ENCODE data around the gene LRP5. TPM values are rescaled to one million over a fixed set of nuclear protein-coding genes. Genes with fewer than 3 reads are reported as not detected.

LRP5 gene
- total RNA-seq, 4 donors from 2014 or later, result 19.1 to 86.2 (median 43.9) TPM

DNA sequence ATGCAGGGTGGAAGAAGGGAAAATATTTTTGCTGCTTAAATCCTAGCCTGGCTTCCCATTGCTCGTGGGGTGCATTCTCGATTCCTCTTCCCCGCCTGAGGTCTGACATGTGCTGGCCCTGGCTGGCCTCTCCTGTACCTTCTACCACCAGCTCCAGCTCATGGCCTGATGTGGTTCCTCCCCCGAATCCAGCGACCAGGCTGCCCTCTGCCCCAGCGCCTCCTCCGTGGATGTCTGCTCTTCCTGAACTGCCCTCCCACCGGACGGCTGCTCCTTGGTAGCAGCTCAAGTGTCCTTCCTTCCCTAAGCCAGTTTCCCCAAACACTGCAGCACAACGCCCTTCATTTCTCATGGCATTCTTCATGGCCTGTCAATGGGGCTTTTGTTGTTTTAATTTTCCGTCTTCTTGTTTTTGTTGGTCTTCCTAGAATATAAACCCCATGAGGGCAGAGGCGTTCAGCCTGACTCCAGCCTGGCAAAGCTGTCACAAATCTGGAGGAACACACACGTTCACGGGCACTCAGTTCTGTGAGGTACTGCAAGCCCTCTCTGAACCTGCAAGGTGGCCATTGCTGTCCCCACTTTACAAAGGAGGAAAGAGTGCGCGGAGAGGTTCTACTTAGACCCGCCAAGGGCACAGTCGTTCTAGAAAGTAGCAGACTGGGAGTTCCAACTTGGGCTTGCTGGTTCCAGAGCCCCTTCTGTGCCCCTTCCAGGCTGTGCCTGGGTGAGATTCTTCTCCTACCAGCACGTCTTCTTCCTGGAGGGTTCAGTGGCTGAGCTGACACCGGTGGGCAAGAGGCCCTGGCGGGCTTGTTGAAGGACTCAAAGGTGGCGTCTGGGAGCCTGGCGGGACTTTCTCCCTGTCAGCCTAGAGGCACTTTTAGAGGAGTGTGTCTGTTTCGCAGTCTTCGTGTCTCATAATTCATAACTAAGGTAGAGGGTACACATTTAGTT lies 953 bp upstream of the LRP5 start:
- peaks cover 0 to 4% of the 10 kb centered on the region in 2 donors for H3K4me1 ChIP-seq
- no peak for TF ChIP-seq POLR2A (IDR thresholded peaks at IDR 0.05)
- no peaks in the 10 kb centered on the region for H3K36me3 ChIP-seq
- intact Hi-C loops (cut with DNase I; ENCODE audit: low total_unique reads), result loop anchor here (10.0 kb wide), 1 partner anchor 73 kb away; no protein-coding TSS in a partner anchor
- no peaks in the 10 kb centered on the region for H3K27me3 ChIP-seq
- H3K9me3 ChIP-seq, result no peaks in the 10 kb centered on the region
- no peak for DNase-seq
- peak overlapping the region in 1 of 2 donors; percentile 36 for H3K4me3 ChIP-seq
- peak overlapping the region; percentile 74 to 83 for H3K27ac ChIP-seq

DNA sequence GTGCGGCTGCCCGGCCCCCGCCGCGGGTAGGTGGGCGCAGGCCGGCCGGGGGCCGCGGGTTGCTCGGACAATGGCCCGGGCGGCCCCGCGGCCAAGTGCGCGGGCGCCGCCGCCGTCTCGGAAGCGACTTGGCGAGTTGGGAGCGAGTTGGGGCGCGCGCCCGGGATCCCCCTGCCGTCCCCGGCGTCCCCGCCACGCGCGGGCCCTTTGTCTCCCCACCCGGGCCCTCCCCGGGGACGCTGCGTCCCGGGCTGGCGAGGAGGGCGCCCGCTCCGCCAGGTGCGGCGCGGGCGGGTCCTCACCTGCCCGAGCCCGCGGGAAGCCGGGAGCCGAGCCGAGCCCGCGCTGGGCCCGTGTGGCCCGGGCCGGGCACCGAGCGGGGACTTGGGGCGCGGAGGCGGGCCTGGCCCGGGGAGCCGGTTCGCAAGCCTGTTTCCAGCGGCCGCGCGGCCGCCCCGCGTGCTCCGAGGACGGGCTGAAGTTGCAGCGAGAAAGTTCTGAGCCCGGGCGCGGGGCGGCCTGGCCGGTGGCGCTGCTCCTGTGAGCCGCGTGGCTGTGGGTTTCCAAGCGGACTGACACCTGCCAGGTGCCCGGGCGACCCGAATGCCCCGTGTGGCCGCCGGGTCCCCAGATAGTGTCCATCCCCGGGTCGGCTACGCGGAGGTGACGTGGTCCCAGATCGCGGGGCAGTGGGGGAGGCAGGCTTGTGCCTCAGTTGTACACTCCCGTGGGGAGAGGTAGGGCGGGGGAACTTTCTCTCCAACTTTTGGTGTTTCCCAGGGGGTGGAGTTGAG lies 586 bp downstream of the LRP5 start:
- TF ChIP-seq POLR2A (IDR thresholded peaks at IDR 0.05), result no peak
- TF ChIP-seq, protein P1, sequence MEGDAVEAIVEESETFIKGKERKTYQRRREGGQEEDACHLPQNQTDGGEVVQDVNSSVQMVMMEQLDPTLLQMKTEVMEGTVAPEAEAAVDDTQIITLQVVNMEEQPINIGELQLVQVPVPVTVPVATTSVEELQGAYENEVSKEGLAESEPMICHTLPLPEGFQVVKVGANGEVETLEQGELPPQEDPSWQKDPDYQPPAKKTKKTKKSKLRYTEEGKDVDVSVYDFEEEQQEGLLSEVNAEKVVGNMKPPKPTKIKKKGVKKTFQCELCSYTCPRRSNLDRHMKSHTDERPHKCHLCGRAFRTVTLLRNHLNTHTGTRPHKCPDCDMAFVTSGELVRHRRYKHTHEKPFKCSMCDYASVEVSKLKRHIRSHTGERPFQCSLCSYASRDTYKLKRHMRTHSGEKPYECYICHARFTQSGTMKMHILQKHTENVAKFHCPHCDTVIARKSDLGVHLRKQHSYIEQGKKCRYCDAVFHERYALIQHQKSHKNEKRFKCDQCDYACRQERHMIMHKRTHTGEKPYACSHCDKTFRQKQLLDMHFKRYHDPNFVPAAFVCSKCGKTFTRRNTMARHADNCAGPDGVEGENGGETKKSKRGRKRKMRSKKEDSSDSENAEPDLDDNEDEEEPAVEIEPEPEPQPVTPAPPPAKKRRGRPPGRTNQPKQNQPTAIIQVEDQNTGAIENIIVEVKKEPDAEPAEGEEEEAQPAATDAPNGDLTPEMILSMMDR (IDR thresholded peaks at IDR 0.05), result no peak
- H3K4me3 ChIP-seq, result peak overlapping the region; percentile 54 to 65
- H3K36me3 ChIP-seq, result no peaks in the 10 kb centered on the region
- intact Hi-C loops (cut with DNase I; ENCODE audit: low total_unique reads), result loop anchor here (10.0 kb wide), 1 partner anchor 72 kb away; no protein-coding TSS in a partner anchor
- no peak for DNase-seq
- peaks cover 0 to 4% of the 10 kb centered on the region in 2 donors for H3K4me1 ChIP-seq
- H3K9me3 ChIP-seq, result no peaks in the 10 kb centered on the region
- no peaks in the 10 kb centered on the region for H3K27me3 ChIP-seq
- peak overlapping the region; percentile 74 to 75 for H3K27ac ChIP-seq

DNA sequence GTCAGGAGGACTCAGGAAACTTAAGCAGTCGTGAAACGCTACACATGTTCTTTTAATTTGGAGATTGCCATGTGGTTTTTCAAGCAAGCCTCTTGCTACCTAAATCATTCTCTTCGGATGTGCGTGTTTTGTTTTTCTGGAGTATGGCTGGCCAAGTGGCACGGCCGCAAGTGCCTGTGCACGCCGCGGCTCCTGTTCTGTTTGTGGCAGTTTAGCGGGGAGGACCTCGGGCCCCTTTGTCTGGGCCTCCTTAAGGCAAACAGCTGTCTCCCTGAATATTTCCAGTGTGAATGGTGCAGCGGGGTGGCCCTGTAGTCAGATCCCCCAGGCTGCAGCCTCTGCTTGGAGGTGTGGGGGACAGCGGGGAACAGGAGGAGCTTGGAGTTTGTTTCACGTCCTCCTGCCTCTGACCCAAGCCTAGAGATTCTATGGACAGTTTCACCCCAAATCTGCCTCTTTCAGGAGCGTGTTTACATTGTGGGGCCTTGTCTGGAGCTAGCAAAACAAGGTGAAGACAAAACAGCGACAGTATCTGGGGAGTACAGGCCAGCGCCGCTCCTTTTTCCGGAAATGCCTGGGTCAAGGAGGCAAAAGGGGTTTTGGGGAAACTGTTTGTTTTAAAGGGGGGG lies 1.3 kb downstream of the LRP5 start:
- Histone ChIP-seq H3K4me1 (peaks cover 0 to 4% of the 10 kb centered on the region in 2 donors), H3K9me3 (no peaks in the 10 kb centered on the region), H3K36me3 (no peaks in the 10 kb centered on the region)

DNA sequence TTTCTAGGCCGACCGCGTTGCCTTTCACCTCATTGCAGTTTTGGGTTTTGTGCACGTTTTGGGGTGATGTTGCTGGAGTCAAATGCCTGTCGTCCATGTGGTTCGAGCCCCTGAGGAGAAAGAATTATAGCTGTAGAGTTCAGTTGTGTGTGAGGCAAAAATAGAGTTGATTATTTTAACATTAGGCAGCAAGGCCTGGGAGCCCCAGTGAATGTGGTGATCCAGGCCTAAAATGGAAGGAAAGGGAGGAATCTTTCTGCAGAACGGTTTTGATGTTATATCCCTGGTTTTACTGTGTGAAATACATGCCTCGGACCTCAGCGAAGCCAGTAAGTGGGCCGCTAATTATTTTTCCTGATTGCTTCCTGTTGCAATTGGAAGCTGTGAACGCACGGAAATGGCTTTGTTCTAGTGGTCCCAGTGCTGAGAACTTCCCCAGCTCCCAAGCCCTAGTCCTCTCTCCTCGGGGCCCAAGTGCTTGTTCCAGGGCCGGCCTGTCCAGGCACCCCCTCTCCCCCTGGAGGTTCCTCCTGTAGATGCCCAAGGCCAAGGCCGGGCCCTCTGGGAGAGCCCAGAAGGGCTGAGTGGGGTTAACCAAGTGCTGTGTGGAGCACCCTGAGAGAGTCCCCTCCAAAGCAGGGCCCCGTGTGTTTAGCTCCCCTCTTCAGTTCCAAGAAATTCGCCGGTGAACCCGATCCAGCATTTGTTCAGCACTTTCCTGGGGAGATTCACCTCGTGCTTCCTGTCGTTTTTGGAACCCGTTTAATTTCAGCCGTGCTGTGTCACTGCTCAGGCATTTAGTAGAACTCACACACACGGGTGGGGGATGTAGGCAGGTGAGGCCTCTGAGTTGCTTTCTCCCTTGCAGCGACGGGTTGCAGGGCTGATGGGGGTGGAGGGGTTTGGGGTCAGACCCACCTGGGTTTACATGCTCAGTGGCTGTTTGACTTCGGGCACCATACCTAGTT lies 2.1 kb downstream of the LRP5 start:
- Histone ChIP-seq H3K36me3 (no peaks in the 10 kb centered on the region), H3K4me1 (peaks cover 0 to 4% of the 10 kb centered on the region in 2 donors), H3K9me3 (no peaks in the 10 kb centered on the region), H3K27me3 (no peaks in the 10 kb centered on the region), H3K4me3 (peak overlapping the region; percentile 54 to 65), H3K27ac (peak overlapping the region; percentile 74 to 75)
- TF ChIP-seq, protein P1 (IDR thresholded peaks at IDR 0.05), result no peak
- TF ChIP-seq POLR2A (IDR thresholded peaks at IDR 0.05), result no peak
- intact Hi-C loops (cut with DNase I; ENCODE audit: low total_unique reads), result loop anchor here (10.0 kb wide), 1 partner anchor 70 kb away; no protein-coding TSS in a partner anchor
- DNase-seq, result peak; percentile 46 to 52

More for the DNA sequence above, 1.3 kb downstream of the LRP5 start:
- no peak for DNase-seq
- Histone ChIP-seq H3K27ac (peak overlapping the region; percentile 74 to 75), H3K27me3 (no peaks in the 10 kb centered on the region), H3K4me3 (peak overlapping the region; percentile 54 to 65)
- intact Hi-C loops (cut with DNase I; ENCODE audit: low total_unique reads), result loop anchor here (10.0 kb wide), 1 partner anchor 71 kb away; no protein-coding TSS in a partner anchor
- TF ChIP-seq, protein P1 (IDR thresholded peaks at IDR 0.05), result no peak
- TF ChIP-seq POLR2A (IDR thresholded peaks at IDR 0.05), result no peak
